COLO829 (cell line): Measurements from ENCODE around the gene MYOM1.
"Not testable (repeated sequence)": the region's sequence is repeated elsewhere in the genome, so short reads cannot be mapped to it uniquely, and the experiment has no call there.

Source experiments
- DNase-seq: peaks from one replicate; pipeline ENCODE4 v3.0.0; 2012; ENCODE audit warnings: low spot score

The MYOM1 gene

DNA sequence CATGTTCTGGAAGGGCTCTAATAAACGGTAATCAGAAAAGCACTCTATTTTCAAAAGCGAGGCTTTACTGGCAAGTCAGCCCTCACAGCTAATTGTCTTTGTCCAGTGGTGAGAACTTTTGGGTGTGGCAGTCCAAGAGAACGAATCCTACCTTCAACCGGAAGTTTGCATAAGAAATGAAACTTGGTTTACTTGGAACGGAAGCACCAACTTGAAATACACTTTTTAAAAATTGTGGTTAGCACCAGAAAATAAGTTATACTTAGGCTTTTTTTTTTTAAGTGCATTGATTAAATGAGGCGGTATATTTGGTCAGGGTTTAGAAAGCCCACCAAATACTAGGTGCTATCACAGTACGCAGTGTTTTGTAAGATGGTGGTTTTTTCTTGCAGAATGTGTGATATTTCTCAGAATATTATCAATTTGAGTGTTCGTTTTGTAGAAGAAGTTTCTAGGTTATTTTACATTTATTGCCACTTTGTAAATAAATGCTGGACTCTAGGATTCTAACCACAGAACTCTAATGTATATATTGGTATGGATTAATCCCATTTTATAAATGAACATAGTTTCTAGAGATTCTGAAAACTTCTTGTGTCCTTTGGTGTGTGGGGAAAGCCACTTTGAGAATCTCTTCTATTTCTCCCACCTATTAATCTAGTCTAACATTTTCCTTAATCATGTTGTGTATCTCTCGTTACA, 29.0 kb upstream of the MYOM1 start:
- DNase-seq: no peak

DNA sequence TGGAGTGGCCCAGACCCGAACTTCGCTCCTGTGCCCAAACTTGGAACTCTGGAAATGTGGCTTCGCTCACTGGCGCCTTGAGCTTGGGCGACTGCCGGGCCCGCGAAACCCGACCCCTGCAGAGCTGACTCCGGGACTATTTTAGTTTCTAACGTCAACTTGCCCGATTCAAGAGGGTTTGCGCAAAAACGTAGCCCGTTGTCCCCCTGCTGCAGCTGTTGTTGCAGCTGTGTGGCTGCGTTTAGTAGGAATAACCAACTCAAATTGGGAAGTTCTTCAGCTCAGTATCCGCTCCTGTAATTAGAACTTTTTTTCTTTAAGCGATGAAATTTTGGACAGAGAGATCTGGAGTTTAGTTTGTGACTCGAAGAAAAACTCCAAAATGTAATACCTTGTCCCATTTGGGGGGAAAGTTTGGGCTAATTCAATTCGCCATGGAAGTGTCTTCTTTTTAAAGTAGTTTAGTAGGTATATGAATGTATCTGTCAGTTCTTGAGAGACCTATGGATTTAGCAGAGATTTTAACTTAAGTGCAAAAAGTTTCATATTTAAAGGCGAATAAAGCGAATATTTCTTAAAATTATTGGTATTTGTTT, 28.4 kb upstream of the MYOM1 start:
- no peak for DNase-seq

DNA sequence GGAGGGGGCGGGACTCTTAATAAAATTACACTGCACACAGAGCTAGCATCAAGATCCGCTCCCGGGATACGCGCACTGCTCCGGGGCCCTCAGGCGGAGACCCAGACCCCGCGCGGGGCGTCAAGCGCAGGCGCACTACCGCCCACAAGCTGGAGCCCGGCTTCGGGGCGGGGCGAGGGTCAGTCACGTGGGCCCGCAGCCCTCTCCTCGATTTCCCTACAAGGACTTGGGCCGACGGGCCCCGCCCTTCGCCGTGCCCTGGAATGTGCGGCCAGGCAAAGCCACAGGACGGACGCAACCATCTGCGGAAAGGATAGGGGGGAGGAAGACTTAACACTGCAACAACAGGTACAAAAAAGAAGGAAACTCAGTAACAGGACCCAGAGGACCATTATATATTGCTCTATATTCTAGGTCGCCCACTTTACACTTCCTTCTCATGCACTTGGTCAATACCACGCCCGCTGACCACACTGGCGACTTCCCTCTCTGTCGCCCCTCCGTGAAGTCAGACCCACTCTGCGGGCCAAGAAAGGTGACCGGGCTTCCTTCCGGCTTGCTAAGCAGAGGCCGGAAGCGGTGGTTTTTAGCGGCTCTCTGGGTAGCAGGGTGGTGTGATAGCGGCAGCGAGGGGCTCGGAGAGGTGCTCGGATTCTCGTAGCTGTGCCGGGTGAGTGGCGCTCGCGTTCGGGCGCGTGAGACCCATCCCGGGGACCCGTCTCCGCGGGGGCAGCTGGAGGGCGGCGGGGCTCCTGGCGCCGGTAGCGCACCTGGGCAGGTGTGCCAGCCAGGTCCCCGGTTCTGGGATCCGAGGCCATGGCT, 27.7 kb upstream of the MYOM1 start, which contains the start of gene MYL12A:
MYL12A (plus strand) TSS at position 562 of the 822 bp plus-strand sequence. CDS start 5,447 bp downstream, outside the sequence.
- peak; percentile 85 for DNase-seq

DNA sequence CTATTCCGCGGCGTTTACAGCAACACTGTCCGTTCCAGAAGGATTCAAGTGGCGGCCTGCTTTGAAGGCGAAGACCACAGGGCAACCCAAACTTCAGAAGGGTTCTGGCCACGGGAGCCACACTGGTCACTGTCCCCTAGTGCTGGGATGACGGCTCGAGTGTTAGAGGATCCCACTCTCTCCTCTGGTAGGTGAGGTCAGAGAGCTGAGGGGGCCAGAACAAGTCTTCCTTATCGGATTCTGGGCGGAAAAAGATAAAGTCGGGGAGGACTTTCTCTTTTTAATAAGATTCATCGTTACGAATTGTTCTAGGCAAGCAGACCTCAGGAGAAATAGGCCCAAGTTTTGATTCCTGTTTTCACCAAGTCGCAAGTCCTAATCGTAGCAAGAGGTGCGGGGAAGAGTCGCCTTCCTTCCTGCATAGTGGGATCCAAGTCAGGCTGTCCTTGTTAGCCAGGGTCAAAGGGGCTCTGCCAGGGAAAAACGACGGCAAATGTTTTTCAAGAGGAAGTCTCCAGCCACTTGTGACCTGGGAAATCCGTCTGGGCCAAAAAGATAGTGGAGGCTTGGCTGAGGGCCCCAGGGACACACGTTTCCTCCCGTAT, 27.0 kb upstream of the MYOM1 start:
- no peak for DNase-seq

DNA sequence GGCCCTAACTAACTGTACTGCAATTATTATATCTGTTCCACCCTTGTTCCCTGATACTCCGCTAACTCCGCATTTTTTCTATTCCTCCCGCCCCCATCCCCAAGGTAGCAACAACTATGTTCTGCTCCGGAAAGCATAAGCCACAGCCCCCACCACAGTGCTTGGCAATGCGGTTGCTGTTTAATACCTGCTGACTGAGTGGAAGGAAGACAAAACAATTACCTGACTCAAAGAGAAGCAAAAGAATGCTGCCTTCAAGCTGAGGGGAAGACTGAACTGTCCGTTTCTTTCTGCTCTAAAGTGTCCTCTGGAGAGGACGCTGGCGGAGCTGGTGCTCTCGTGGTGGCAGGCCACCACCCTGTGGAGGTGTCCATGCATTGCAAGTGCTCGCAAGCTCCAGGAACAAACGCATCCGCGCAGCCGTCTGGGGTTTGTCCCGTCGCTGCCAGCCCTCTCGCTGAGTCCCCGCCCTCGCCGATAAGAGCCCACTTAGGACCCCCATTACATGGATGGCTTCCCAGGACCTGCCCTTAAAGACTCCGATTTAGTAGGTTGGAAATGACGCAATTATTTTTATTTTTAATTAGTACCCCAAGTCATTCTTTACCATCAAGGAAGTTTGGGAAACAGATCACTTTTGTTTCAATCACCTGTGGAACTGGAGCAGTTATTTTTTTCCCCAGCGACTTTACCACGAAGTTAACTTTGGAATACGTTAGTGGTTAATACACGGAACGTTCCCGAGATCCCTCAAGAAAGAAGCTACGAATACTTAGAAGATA, 26.3 kb upstream of the MYOM1 start:
- DNase-seq: peak; percentile 47

DNA sequence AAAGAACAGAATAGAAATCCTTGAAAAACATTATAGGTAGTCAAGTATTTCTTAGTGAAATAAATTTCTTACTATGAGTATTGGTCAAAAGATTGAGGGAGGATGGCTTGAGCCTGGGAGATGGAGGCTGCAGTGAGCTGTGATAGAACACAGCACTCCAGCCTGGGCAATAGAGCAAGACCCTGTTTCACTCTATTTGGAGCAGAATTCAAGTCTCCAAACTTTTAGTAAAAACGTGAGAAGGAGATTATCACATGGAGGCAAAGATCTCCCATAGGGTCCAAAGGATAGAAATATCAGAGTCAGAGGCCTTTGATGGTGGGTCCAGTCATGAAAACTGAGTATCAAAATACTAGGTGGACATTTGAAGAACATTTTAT, 25.4 kb upstream of the MYOM1 start:
- DNase-seq: no peak

DNA sequence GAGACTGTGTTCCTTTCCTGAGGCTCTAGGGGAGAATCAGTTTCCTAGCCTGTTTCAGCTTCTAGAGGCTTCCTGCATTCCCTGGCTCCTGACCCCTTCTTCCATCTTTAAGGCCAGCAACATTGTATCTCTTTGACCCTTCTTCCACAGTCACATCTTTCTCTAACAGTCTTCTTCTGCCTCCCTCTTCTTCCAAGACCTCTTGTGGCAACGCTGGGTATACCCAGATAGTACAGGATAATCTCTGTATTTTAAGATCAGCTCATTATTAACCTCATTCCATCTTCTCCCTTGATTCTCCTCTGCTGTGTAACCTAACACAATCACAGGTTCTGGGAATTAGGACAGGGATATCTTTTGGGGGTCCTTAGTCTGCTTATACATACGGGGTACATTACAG, 19.0 kb upstream of the MYOM1 start:
- DNase-seq: no peak

DNA sequence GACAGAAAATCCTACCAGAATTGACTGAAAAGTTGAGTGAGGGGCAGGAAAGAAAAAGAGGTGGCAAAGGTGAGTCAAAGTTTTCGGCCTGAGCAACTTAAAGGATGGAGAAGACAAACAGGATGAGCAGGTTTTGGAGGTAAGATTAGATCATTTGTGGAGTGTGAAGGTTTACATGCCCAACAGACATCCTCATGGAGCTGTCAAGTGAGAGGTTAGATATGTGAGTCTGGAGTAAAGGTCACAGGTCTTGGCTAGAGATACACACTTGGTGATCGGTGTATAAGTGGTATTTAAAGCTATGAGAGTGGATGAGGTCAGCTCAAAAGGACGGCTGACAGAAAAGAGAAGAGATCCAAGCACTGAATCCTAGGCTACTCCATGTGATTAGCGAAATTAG, 16.7 kb upstream of the MYOM1 start:
- no peak for DNase-seq

DNA sequence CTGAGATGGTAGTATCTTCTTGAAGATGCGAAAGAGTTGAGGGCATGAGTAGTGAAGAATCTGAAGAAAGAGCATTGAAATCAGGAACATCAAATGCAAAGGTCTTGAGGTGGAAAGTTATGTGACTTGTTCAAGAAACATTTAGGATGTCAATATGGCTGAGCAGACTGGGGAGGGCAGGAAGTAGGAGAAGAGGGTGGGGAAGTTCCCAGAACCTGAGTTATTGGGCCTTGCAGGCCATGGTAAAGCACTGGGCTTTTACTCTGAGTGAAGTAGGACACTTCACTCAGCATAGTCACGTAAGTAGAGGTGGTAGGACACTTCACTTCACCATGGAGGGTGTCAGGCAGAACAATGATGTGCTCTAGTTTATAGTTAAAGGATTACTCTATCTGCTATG, 16.1 kb upstream of the MYOM1 start:
- no peak for DNase-seq

DNA sequence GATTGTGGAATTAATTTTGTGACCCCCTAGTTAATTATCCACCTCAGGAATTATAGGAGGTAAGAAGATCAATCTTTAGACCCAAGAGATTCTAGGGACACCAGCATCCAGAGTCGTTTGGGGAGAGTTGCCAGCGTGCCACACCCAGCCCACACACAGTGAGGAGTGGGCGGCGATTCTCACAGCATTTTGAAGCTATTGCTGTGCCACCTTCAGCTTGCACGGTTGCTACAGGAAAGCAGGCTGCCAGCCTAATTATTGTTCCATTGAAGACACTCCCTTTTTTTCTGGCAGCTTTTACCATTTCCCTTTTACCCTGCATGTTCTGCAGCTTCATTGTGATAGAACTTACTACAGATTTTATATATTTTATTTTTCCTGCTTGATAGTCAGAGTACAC, 14.7 kb upstream of the MYOM1 start:
- DNase-seq: no peak

DNA sequence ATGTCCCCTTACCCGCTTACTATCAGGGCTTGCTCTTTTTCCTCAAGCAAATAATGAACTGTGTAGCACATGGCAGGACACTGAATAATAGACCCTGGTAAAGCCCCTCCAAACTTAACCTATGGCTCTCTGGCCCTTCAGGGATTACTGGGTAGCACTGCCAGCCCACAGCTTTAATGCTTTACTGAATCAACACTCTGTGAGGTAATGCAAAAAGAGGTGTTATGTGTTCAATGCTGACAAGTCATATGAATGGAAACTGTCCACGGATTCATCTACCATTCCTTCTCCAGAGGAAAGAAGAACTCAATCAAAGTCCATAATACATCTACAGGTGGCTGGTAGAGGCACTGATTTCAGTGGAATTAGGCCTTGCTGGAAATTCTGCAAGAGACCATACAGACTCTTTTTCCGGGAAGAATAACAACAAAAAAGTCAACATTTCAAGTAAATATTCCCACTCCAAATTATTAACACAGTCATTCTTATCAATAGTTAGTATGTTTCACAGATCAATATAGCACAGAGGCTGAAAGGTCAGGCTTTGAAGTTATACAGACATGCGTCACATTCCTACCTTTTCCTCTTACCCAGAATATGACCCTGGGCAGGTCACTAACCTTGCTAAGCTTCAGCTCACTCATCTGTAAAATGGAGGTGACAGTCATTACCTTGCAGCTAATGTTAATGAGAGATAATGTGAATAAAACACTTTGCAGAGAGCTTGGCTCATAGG, 13.8 kb upstream of the MYOM1 start:
- DNase-seq: no peak

DNA sequence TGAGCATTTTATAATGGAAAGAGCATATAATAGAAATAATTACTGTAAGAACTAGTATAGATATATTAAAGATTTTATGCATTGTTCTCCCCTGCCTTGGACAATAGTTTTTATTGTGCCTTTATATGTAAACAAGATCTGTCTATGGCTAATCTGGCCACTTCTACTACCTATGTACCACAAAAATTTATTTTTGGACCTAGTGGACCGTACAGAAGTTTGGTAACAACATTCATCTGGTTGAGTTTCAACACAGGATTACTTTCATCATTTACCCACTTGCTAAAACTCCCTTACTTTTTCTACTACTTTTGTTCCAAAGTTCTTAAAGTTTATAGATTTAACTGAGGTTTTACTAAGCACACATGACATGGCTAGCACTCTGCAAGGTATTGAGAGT, 13.2 kb upstream of the MYOM1 start:
- DNase-seq: no peak

DNA sequence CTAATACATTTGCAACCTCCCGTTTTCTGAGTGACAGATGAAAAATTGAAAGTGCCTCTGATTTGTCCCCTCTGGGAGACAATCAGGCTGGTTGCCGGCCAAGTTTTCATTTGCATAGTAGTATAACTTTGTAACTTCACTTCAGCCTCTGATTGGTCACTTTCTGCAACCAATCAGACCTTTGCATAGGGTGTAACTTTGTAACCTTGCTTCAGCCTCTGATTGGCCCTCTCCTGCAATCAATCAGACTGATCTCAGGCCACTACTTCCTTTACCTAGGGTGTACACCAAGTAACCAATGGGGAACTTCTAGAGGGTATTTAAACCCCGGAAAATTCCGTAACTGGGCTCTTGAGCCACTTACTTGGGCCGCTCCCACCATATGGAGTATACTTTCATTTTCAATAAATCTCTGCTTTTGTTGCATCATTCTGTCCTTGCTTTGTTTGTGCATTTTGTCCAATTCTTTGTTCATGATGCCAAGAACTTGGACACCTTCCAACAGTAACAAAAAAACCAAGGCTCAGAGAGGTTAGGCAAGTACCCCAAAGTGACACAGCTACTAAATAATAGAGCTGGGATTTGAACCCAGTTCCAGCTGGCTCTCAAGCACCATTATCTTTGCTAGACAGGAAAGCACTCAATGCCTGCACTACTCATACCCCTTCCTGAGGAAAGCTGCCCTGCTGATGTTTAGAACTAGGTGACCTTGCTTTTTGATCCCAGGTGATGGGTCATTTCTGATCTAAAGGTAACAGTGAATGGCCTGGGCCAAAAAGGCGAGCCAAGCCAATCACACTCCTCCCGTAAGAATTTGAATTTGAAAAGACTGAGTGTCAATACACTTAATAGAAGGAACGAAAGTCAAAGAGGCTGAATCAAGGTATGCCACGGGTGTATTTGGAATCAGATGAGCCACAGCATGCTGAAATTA, 10.9 kb upstream of the MYOM1 start:
- DNase-seq: no peak

DNA sequence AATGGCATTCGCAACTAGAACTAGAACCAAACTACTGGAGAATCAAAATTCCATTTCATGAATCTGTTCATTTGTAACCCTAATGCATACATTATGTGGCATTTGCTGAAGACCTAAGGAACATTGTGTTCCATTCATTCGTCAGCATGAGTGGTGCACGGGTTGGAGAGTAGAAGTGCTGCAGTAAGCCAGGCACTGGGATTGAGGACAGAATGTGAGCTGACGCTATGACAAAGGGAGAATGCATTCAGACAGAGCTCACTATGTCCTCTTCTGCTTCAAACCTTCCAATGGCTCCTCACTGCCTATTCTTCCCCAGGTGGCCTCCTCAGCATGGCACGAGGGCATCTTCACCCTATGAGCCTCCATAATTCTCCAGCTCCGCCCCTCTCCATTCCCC, 6.3 kb upstream of the MYOM1 start:
- no peak for DNase-seq

DNA sequence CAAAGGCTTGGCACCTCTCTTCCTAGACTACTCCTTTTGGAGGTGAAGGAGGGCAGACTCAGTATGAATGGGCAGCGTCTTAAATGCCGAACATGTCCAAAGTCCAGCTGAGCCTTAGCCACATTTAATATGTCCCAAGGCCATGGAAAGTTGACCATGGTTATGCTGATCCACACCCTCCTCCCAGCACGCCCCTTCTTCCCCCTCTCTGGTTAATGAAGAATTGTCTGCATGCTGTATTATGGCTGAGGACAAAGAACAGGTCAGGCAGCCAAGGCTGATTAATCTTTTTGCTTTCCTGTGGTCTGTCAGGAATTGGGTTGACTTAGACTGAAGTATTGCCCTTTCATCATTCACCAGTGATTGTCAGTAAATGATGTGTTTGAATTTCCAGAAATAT, 5.8 kb upstream of the MYOM1 start:
- no peak for DNase-seq

DNA sequence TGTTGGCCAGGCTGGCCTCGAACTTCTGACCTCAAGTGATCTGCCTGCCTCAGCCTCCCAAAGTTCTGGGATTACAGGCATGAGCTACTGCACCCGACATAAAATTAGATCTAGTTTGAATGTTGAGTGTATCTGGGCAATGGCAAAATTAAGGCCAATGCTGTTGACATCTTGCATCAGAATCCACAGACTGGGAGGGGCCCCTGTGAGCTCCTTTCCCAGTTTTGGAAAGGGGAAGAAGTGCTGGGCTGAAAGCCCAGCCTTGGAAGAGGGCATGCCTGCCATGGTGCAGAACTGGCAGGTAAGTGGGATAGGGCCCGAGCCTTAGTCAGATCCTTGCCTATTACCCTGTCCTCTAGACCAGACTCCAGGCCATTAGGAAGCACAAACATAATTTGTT, 4.5 kb upstream of the MYOM1 start:
- no peak for DNase-seq

DNA sequence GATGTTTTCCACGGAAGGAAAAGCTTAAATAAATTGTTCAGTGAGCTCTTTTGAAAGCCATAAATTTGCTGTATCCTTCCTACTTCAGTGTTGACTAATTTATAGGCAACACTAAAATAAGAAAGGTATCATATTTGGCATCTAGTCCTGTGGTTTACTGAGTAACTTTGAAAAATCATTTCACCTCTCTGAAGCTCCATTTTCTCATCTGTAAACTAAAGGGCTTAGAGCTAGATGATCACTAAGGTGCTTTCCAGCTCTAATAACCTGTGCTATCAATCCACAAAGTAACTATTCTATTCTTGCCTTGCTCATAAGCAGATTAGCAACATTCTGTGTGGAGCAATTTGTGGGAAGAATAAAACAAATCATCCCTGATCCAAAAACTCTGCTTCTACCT, 3.6 kb upstream of the MYOM1 start:
- DNase-seq: no peak

DNA sequence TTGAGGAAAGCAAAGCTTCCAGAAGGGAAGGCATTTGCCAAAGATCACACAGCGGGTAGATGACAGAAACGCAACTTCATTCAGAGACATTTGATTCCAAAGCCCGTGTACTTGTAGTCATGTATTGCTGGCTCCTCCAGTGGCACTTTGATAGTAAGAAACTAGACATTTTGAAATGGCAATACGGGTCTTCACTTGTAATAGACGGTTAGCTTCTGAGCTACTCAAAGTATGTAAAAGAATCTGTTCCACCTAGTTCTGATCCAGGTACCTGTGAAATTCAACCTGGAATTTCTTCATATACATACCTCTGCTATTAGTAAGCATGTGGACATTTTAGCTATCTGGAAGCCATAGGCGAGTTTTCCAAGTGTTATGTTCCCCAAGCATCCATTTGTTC, 1.7 kb upstream of the MYOM1 start:
- no peak for DNase-seq

DNA sequence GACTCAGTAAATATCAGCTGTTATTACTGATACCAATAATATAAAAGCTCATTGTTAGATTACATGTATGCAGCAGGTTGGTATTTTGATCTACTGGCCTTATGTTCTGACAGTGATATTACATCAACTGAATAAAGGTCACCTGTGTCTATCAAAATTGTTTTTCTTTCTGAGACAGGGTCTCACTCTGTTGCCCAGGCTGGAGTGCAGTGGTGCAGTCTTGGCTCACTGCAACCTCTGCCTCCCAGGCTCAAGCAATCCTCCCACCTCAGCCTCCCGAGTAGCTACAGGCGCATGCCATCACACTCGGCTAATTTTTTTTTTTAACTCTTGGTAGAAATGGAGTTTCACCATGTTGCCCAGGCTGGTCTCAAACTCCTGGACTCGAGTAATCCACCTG, 1.1 kb upstream of the MYOM1 start:
- DNase-seq: not testable (repeated sequence)

DNA sequence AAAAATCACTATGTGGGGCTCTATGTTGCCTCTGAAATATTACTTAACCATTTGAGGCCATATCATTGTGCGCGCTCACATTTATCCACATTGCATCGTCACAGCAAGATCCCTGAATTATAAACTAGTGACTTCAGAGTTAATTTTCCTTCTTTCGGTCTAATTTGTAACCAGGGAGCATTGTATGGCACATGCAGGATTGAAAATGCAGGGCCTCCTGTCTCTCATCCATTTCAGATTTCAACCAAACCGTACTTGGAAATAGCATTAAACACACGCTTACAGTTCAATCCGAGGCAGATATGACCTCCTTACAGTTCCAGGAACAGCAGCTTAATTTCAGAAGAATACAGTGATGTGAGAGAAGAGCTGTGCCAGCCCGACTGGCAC, 532 bp downstream of the MYOM1 start:
- DNase-seq: no peak
